A549 treated with dexamethasone at 1 μM for 4 hours (cell line): ENCODE results near the gene GRIN1. TPM values are rescaled to one million over a fixed set of nuclear protein-coding genes. Genes with fewer than 3 reads are reported as not detected.

Experiments
- total RNA-seq: library from RNA; stranded (reverse); fragments of 200-300 nt; extraction: Qiagen RNA extraction; gene quantifications from 5 replicates; pipeline ENCODE4 v1.2.3, GENCODE V29; 2022

Gene GRIN1
- total RNA-seq = 0.16 to 0.41 TPM (median 0.32 TPM) in 5 replicates

DNA sequence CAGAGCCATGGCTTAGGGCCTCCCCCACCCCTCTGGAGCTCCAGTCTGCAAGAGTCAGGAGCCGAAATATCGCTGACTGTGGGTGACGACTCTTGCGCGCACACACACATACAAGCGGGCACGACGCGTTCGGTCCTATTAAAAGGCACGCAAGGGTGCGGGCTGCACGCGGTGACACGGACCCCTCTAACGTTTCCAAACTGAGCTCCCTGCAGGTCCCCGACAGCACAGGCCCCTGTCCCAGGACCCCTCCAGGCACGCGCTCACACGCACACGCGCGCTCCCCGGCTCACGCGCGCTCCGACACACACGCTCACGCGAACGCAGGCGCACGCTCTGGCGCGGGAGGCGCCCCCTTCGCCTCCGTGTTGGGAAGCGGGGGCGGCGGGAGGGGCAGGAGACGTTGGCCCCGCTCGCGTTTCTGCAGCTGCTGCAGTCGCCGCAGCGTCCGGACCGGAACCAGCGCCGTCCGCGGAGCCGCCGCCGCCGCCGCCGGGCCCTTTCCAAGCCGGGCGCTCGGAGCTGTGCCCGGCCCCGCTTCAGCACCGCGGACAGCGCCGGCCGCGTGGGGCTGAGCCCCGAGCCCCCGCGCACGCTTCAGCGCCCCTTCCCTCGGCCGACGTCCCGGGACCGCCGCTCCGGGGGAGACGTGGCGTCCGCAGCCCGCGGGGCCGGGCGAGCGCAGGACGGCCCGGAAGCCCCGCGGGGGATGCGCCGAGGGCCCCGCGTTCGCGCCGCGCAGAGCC lies at the start of gene GRIN1:
GRIN1 (plus strand) TSS at position 433 of the 746 bp plus-strand sequence. CDS start 333 bp downstream, outside the sequence.

DNA sequence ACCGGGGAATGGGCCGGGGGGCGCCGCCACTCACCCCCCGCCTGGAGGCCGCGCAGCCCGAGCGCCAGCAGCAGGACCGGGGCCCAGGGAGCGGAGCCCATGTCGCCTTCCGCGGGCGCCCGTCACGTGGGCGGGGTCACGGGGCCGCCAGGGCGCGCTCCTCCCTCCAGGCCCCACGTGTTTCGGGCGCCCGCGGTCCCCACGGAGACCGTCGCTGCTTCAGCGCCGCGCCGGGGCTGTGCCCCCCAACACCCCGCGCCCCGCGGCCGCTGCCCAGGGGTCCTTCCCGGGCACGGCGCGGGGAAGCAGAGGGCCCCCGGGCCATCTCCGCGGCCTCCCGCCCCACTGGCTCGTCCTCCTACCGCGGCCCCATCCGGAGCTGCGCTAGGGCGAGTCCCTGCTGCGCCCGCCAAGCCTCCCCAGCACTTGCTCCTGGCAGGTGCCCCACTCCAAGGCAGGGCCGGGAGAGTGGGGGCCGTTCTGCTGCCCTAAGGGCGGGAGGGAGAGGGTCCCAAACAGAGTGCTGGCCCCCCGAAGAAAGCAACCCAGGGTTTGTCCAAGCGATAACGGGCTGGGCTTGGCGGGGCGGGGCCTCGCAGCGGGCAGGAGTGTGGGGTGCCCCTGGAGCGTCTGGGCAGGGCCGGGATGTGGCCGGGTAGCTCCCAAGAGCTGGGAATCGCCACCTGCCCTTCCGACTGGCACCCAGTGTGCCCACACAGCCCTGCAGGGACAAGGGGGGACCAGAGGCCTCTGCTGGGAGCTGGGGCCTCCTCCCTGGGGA lies 24.2 kb upstream of the GRIN1 start, which contains the start of gene DPP7:
DPP7 (minus strand) TSS at position 121 of the 781 bp plus-strand sequence; CDS start at position 101, 20 bp downstream.

DNA sequence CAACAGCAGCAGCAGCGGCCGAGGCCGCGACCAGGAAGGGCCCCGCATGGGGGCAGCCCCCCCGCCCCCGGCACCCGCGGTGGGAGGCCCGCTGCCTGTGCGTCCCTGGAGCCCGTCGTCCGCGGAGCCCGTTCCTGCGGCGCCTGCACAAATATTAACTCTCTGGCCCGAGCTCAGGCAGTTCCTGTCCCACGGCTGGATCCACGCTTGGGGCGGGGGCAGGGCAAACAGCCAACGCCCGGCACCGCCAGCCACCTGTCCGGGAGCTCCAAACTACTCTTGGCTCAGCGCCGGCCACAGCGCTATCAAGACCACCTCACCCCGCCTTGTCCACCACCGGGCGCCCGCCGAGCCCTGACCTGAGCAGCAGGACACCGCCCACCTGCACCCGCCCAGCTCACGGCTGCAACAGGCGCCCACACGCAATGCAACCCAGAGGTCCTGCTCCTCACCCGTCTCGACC lies 31.0 kb downstream of the GRIN1 start, which contains the start of gene LRRC26:
LRRC26 (minus strand) TSS at position 156 of the 463 bp plus-strand sequence; CDS start at position 48, 108 bp downstream.

DNA sequence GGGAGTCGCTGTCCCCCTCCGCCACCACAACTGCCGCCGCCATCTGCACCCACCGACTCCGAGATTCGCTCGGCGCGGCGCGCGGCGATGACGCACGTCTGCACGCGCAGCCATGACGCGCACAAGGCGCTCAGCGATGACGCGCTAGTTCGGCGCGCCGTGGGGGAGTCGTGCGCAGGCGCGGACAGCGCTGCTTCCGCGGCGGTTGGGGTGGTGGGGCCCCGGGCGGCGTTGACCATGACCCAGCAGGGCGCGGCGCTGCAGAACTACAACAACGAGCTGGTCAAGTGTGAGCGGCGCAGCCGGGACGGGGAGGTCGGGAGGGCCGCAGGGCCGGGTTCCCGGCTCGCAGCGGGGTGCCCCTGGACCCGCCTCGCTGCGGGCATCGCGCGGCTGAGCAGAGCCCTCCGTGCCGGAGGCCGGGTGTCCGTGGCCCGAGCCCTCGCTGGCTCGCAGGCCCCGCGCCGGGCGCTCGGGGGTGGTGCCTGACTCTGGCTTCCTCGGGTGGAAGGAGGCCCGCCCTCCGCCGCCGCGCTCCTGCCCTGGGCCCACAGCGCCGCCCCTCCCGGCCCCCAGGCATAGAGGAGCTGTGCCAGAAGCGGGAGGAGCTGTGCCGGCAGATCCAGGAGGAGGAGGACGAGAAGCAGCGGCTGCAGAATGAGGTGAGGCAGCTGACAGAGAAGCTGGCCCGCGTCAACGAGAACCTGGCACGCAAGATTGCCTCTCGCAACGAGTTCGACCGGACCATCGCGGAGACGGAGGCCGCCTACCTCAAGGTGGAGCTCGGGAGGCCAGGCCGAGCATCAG lies 49.7 kb downstream of the GRIN1 start, which contains the start of the genes ANAPC2 and SSNA1:
ANAPC2 (minus strand) TSS at position 71 of the 807 bp plus-strand sequence; CDS start at position 43, 28 bp downstream.
SSNA1 (plus strand) TSS at position 187 of the 807 bp plus-strand sequence; CDS start at position 238, 51 bp downstream.

DNA sequence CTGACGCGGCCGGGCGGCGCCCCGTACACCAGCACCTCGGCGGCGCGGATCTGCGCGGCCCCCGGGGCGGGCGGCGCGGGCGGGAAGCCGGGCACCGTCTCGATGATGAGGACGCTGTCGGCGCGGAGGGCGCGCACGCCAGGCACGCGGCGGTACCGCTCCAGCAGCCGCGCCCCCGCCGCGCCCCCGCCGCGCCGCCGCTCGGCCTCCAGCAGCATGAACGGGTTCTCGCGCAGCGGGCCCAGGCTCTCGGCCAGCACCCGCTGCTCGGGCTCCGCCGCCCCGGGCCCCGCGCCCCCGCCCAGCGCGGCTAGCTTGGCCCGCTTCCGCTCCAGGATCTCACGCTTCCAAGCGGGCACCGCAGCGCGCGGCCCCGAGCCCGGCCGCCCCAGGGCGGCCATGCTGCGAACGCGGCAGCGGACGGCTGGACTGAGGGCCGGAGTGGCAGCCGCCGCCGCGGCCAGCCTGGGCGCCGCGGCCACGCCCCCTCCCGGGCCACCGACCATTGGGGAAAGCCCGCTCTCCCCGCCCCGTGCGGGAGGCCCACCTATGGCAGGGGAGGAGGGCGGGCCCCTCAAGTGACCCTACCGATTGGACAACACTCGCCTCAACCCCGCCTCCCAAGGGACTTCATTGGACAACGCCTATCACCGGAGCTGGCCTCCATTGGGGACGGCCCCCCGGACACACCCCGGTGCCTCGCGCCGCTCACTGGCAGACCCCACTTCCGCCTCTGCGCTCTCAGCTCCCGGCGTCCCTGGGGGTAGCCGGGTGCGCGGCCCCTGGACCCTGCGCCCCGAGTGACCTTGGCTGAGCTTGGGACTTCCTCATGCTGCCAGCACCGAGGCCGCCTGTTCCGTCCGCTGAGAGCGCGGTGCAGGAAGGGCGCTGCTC lies 61.6 kb downstream of the GRIN1 start, which contains the start of gene TPRN:
TPRN (minus strand) TSS at position 431 of the 894 bp plus-strand sequence; CDS start at position 401, 30 bp downstream.

DNA sequence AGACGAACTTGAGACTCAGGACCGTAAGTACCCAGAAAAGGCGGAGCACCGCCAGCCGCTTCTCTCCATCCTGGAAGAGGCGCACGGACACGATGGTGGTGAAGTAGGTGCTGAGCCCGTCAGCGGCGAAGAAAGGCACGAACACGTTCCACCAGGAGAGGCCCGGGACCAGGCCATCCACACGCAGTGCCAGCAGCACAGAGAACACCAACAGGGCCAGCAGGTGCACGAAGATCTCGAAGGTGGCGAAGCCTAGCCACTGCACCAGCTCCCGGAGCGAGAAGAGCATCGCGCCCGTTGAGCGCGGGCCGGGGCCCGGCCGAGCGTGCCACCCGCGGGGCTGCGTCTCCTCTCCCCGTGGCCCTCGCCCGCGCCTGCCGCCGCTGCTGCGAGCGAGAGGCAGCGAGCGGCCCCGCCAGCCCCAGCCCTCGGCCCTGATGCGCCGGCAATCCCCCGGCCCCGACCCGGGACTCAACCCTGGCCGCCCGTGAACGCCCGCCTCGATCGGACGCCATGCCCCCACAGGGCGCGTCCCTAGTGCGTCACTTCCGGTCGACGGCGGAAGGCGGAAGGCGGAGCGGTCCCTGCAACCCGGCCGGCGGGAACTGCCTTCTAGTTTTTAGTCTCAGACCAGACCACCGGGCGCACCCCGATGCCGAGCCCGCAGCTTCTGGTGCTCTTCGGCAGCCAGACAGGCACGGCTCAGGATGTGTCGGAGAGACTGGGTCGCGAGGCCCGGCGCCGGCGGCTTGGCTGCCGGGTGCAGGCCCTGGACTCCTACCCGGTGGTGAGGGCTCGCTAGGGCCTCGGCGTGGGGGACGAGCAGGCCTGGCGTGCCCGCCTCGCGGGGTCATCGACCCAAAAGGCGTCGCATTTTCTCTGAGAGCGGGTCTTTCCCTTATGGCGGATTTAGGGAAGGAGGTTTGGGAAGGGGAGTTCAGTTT lies 66.4 kb downstream of the GRIN1 start, which contains the start of the genes NDOR1 and TMEM203:
NDOR1 (plus strand) TSS at position 575 of the 944 bp plus-strand sequence; CDS start at position 653, 78 bp downstream.
TMEM203 (minus strand) TSS at position 523 of the 944 bp plus-strand sequence; CDS start at position 289, 234 bp downstream.

Other genes starting within 250 kb of the GRIN1 start
- 57.0 to 103 TPM (median 97.7 TPM) in 5 replicates for gene FBXW5, start 194.4 kb upstream of the GRIN1 start, total RNA-seq
- 0.42 to 1.4 TPM (median 1.0 TPM) in 5 replicates for gene C8G, start 193.9 kb upstream of the GRIN1 start, total RNA-seq
- 0.48 to 1.6 TPM (median 1.3 TPM) in 5 replicates for gene LCN12, start 186.9 kb upstream of the GRIN1 start, total RNA-seq
- gene PTGDS, start 161.7 kb upstream of the GRIN1 start, total RNA-seq = 0.28 to 1.4 TPM (median 0.77 TPM) in 5 replicates
- 0.03 to 0.31 TPM (median 0.18 TPM) in 5 replicates for gene LCNL1, start 156.2 kb upstream of the GRIN1 start, total RNA-seq
- 43.1 to 70.9 TPM (median 62.8 TPM) in 5 replicates for gene PAXX, start 146.7 kb upstream of the GRIN1 start, total RNA-seq
- gene CLIC3, start 142.6 kb upstream of the GRIN1 start, total RNA-seq = 3.3 to 6.7 TPM (median 5.0 TPM) in 5 replicates
- 12.4 to 27.7 TPM (median 24.8 TPM) in 5 replicates for gene ABCA2, start 110.9 kb upstream of the GRIN1 start, total RNA-seq
- gene FUT7, start 107.1 kb upstream of the GRIN1 start, total RNA-seq = 0.04 to 0.10 TPM (median 0.05 TPM) in 4 of 5 replicates, not detected in the other
- 34.4 to 84.3 TPM (median 78.9 TPM) in 5 replicates for gene NPDC1, start 93.0 kb upstream of the GRIN1 start, total RNA-seq
- gene ENTPD2, start 85.1 kb upstream of the GRIN1 start, total RNA-seq = 3.1 to 6.4 TPM (median 5.4 TPM) in 5 replicates
- 13.4 to 23.9 TPM (median 21.4 TPM) in 5 replicates for gene SAPCD2, start 68.6 kb upstream of the GRIN1 start, total RNA-seq
- 8.1 to 15.8 TPM (median 11.1 TPM) in 5 replicates for gene UAP1L1, start 61.6 kb upstream of the GRIN1 start, total RNA-seq
- 36.8 to 53.3 TPM (median 51.6 TPM) in 5 replicates for gene MAN1B1, start 52.2 kb upstream of the GRIN1 start, total RNA-seq
- gene DPP7, start 24.4 kb upstream of the GRIN1 start, total RNA-seq = 67.5 to 115 TPM (median 108 TPM) in 5 replicates
- gene LRRC26, start 30.9 kb downstream of the GRIN1 start, total RNA-seq = 0.19 to 1.5 TPM (median 0.77 TPM) in 5 replicates
- not detected in 5 replicates for gene TMEM210, start 32.9 kb downstream of the GRIN1 start, total RNA-seq
- gene ANAPC2, start 49.4 kb downstream of the GRIN1 start, total RNA-seq = 20.3 to 35.3 TPM (median 31.4 TPM) in 5 replicates
- 99.1 to 134 TPM (median 125 TPM) in 5 replicates for gene SSNA1, start 49.5 kb downstream of the GRIN1 start, total RNA-seq
- 6.4 to 11.2 TPM (median 10.5 TPM) in 5 replicates for gene TPRN, start 61.6 kb downstream of the GRIN1 start, total RNA-seq
- 34.6 to 42.9 TPM (median 39.6 TPM) in 5 replicates for gene TMEM203, start 66.5 kb downstream of the GRIN1 start, total RNA-seq
- 8.1 to 18.5 TPM (median 15.8 TPM) in 5 replicates for gene NDOR1, start 66.5 kb downstream of the GRIN1 start, total RNA-seq
- 1.2 to 2.2 TPM (median 2.0 TPM) in 5 replicates for gene RNF208, start 83.1 kb downstream of the GRIN1 start, total RNA-seq
- 3.6 to 5.1 TPM (median 4.6 TPM) in 5 replicates for gene CYSRT1, start 86.0 kb downstream of the GRIN1 start, total RNA-seq
- 0.14 to 0.28 TPM (median 0.21 TPM) in 5 replicates for gene RNF224, start 88.3 kb downstream of the GRIN1 start, total RNA-seq
- 0.05 to 0.11 TPM (median 0.06 TPM) in 5 replicates for gene SLC34A3, start 91.7 kb downstream of the GRIN1 start, total RNA-seq
- gene TUBB4B, start 102.1 kb downstream of the GRIN1 start, total RNA-seq = 618 to 867 TPM (median 780 TPM) in 5 replicates
- gene STPG3, start 112.1 kb downstream of the GRIN1 start, total RNA-seq = not detected in 5 replicates
- 41.3 to 57.7 TPM (median 53.2 TPM) in 5 replicates for gene NELFB, start 116.2 kb downstream of the GRIN1 start, total RNA-seq
- gene TOR4A, start 138.6 kb downstream of the GRIN1 start, total RNA-seq = 16.3 to 27.6 TPM (median 24.2 TPM) in 5 replicates
- gene NRARP, start 163.1 kb downstream of the GRIN1 start, total RNA-seq = 1.7 to 3.0 TPM (median 2.9 TPM) in 5 replicates